Natural killer cell (primary cell): ENCODE results near the gene S100A6. TPM values are rescaled to one million over a fixed set of nuclear protein-coding genes. Genes with fewer than 3 reads are reported as not detected.
"Not testable (repeated sequence)": the region's sequence is repeated elsewhere in the genome, so short reads cannot be mapped to it uniquely, and the experiment has no call there.

Experiments used
- ATAC-seq, 3 donors: fragments of 150-1000 bp in 2 of 3; fragments of 200-7000 bp in 1 of 3; cut with Tn5 transposase; 1 replicate in 1 of 3; 2 replicates in 2 of 3; pipeline ENCODE4 v1.10.0; 2021; ENCODE audit warnings: mild to moderate bottlenecking in 2 of 3, moderate library complexity in 2 of 3
- DNase-seq, 2 donors: peaks; one replicate each; pipeline versions ENCODE4 v3.0.0 to v3.0.0-alpha.2; 2013 to 2021; ENCODE audit warnings: mixed read lengths in 1 of 2
- H3K27ac ChIP-seq: one replicate; pipeline ENCODE4 v1.5.1; 2013; ENCODE audit warnings: mild to moderate bottlenecking, low read length
- H3K27me3 ChIP-seq: one replicate; pipeline ENCODE4 v1.6.1; 2013; ENCODE audit warnings: low read length; ENCODE audit not compliant: control insufficient read depth, insufficient read depth
- H3K36me3 ChIP-seq: one replicate; pipeline ENCODE4 v1.6.1; 2013; ENCODE audit warnings: low read length; ENCODE audit not compliant: control insufficient read depth, insufficient read depth
- H3K4me1 ChIP-seq: one replicate; pipeline ENCODE4 v1.6.1; 2013; ENCODE audit warnings: low read length; ENCODE audit not compliant: control insufficient read depth, insufficient read depth
- H3K4me3 ChIP-seq: one replicate; pipeline ENCODE4 v1.5.1; 2013; ENCODE audit warnings: low read length
- H3K9me3 ChIP-seq: one replicate; pipeline ENCODE4 v1.6.1; 2013; ENCODE audit warnings: low read length; ENCODE audit not compliant: control insufficient read depth, insufficient read depth
- H3K27ac Mint-ChIP-seq, 2 donors: one replicate each; pipeline ENCODE4 v1.8.0; 2022; ENCODE audit warnings: mild to moderate bottlenecking in 2 of 2, mixed read lengths in 2 of 2, moderate library complexity in 1 of 2
- H3K27me3 Mint-ChIP-seq, 2 donors: one replicate each; pipeline ENCODE4 v1.8.0; 2022; ENCODE audit warnings: low read depth in 2 of 2, mixed read lengths in 2 of 2
- H3K36me3 Mint-ChIP-seq: one replicate; pipeline ENCODE4 v1.8.0; 2022; ENCODE audit warnings: mixed read lengths
- H3K4me1 Mint-ChIP-seq, 2 donors: one replicate each; pipeline ENCODE4 v1.8.0; 2022; ENCODE audit warnings: mixed read lengths in 2 of 2
- H3K4me3 Mint-ChIP-seq: one replicate; pipeline ENCODE4 v1.8.0; 2022; ENCODE audit warnings: mild to moderate bottlenecking, moderate library complexity, mixed read lengths
- H3K9me3 Mint-ChIP-seq, 2 donors: one replicate each; pipeline ENCODE4 v1.8.0; 2022; ENCODE audit warnings: mixed read lengths in 2 of 2
- CTCF ChIP-seq: fragments of 200-600 bp; IDR thresholded peaks from one replicate; pipeline ENCODE4 v1.8.0; 2022; ENCODE audit warnings: antibody characterized with exemption
- WGBS: methylation state at CpG from one replicate; pipeline ENCODE4 v1.1.7; 2013; ENCODE audit warnings: missing lambda C conversion rate; ENCODE audit not compliant: insufficient coverage; 5-methylcytosine and 5-hydroxymethylcytosine counted together
- intact Hi-C: fragments of 100-400 bp; cut with micrococcal nuclease; formaldehyde crosslinking; loops from one replicate; pipeline ENCODE4 v1.14.2; 2022
- total RNA-seq, 4 donors: library from RNA; stranded (reverse); fragments of 120-200 nt in 1 of 4; gene quantifications; one replicate each; pipeline versions ENCODE4 v1.2.3 to v1.2.4, GENCODE V29; 2013 to 2022

Gene S100A6
- total RNA-seq, 3 donors from 2014 or later (not counting 1 experiment from before 2014, with no cell fraction given): 174 to 261 (median 245) TPM

- Mint-ChIP-seq H3K27me3 (no peaks in the 10 kb centered on the region), H3K9me3 (no peaks in the 10 kb centered on the region), H3K4me3 (no peak overlapping the region), H3K36me3 (no peaks in the 10 kb centered on the region), H3K27ac (no peak overlapping the region), H3K4me1 (peaks cover 25 to 34% of the 10 kb centered on the region in 2 donors)
- Histone ChIP-seq H3K27ac (no peak overlapping the region), H3K4me3 (no peak overlapping the region), H3K27me3 (no peaks in the 10 kb centered on the region), H3K4me1 (peaks cover 37% of the 10 kb centered on the region), H3K36me3 (no peaks in the 10 kb centered on the region), H3K9me3 (no peaks in the 10 kb centered on the region)
- DNase-seq (no peak), ATAC-seq (no peak)
- intact Hi-C loops: no loop called here
- WGBS: 94% methylated on average over 7 of the region's 7 CpGs
- no peak for TF ChIP-seq CTCF
Observed at GRCh38 chr1:153563991-153564390, 28.2 kb upstream of the S100A6 start.

- H3K36me3 Mint-ChIP-seq: no peaks in the 10 kb centered on the region
- no peaks in the 10 kb centered on the region for H3K27me3 ChIP-seq
- H3K4me1 ChIP-seq: peaks cover 34% of the 10 kb centered on the region
- intact Hi-C loops: no loop called here
- no peak overlapping the region for H3K4me3 Mint-ChIP-seq
- ATAC-seq (no peak), DNase-seq (no peak)
- no peak overlapping the region for H3K4me3 ChIP-seq
- H3K27ac Mint-ChIP-seq: no peak overlapping the region
- 94% methylated on average over 5 of the region's 6 CpGs for WGBS
- H3K27me3 Mint-ChIP-seq: no peaks in the 10 kb centered on the region
- TF ChIP-seq CTCF: no peak
- H3K4me1 Mint-ChIP-seq: peaks cover 21 to 30% of the 10 kb centered on the region in 2 donors
- H3K9me3 ChIP-seq: no peaks in the 10 kb centered on the region
- H3K36me3 ChIP-seq: no peaks in the 10 kb centered on the region
- H3K27ac ChIP-seq: no peak overlapping the region
- no peaks in the 10 kb centered on the region for H3K9me3 Mint-ChIP-seq
Observed at GRCh38 chr1:153563483-153563901, 27.7 kb upstream of the S100A6 start.

- H3K36me3 ChIP-seq, H3K9me3 ChIP-seq, H3K27me3 Mint-ChIP-seq, H3K27ac ChIP-seq, H3K27ac Mint-ChIP-seq, intact Hi-C loops, H3K27me3 ChIP-seq, H3K4me3 ChIP-seq, DNase-seq, ATAC-seq, H3K9me3 Mint-ChIP-seq, H3K4me3 Mint-ChIP-seq, H3K36me3 Mint-ChIP-seq: not testable (repeated sequence)
- 92% methylated on average over 3 of the region's 3 CpGs for WGBS
- H3K4me1 Mint-ChIP-seq: peaks cover 12 to 20% of the 10 kb centered on the region in 2 donors
- peaks cover 19% of the 10 kb centered on the region for H3K4me1 ChIP-seq
Observed at GRCh38 chr1:153562021-153562420, 26.2 kb upstream of the S100A6 start.

- H3K36me3 Mint-ChIP-seq: no peaks in the 10 kb centered on the region
- H3K9me3 Mint-ChIP-seq: no peaks in the 10 kb centered on the region
- Histone ChIP-seq H3K4me1 (peaks cover 14% of the 10 kb centered on the region), H3K9me3 (no peaks in the 10 kb centered on the region), H3K27me3 (no peaks in the 10 kb centered on the region), H3K36me3 (no peaks in the 10 kb centered on the region), H3K27ac (no peak overlapping the region), H3K4me3 (no peak overlapping the region)
- no peaks in the 10 kb centered on the region for H3K27me3 Mint-ChIP-seq
- no peak overlapping the region for H3K27ac Mint-ChIP-seq
- no peak for DNase-seq
- TF ChIP-seq CTCF: no peak
- intact Hi-C loops: no loop called here
- peaks cover 8 to 15% of the 10 kb centered on the region in 2 donors for H3K4me1 Mint-ChIP-seq
- ATAC-seq: no peak
- WGBS: 94% methylated on average over 3 of the region's 3 CpGs
- H3K4me3 Mint-ChIP-seq: no peak overlapping the region
Observed at GRCh38 chr1:153561466-153561985, 25.7 kb upstream of the S100A6 start.
